Bone marrow (tissue), 2 donors: Measurements from ENCODE around the gene MSI2.
A peak's percentile ranks its signal among the peaks of the same experiment; 100 is the strongest.

ENCODE experiments used
- DNase-seq, 2 donors: peaks; one replicate each; lab custom pipeline; 2025; lab: John Stamatoyannopoulos, UW

Gene MSI2

DNA sequence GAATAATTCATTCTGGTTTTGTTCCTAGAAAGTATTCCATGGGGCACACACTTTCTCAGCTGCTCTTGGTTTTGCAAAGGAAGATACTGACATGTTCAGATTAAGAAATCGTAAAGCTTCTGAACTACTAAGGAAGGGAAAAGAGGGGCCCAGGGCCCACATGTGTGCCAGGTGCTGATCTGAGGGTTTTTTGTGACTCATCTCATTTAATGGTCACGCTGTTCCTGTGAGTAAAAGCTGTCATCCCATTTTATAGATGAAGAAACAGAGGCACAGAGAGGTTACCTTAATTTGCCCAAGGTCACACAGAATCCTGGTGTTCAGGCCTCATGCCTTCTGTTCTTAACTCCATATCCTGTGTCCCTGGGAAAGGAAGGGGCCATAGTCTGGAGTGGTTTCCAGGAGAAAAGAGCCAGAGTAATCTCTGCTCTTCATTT is 113.2 kb downstream of the MSI2 start:
- no peak for DNase-seq

DNA sequence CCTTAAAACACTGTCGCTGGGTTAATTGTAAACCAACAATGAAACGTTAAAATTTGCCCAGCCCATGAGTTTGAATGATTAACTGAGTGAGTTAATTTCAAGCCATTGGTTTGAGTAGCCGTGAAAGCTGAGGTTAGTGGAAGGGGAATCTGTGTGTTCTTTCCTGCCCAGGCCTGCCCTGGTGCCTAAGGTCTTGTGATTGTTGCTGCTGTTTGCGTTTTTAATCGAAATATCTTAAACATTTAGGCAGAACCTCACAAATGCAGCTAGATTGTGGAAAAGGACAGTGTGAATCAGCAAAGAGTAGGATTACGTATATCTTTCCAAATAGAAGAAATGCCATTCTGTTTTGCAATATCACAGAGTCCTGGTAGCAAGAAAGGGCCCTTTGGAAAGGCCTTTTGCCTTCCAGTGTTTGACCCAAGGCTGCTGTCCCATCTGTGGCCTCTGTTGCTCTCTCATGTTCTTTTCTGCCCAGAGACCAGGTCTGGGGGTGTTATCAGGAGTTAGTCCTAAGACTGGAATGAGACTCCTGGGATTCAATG is 113.8 kb downstream of the MSI2 start:
- DNase-seq: no peak

DNA sequence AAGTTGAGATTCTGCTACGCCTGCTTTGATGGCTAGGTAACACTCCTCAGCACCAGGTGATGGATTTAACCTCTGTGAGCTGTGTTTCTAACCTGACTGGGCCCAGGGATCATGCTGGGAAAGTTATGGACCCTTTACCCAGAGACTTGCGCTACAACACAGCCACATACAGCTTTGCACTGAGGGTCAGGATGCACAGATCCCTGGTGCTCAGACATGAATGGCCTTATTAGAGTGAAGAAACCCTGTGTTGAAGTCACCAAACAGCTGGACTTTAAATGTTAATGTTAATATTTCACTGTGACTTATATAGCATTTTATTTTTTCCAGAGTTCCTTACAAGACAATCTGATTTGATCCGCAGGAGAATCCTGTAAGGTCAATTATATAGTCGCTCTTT is 114.3 kb downstream of the MSI2 start:
- no peak for DNase-seq

- no peak for DNase-seq
Observed at GRCh38 chr17:57372156-57372555, 115.8 kb downstream of the MSI2 start.

GRCh38 chr17:57373048-57373447 is 116.7 kb downstream of the MSI2 start:
- no peak for DNase-seq

GRCh38 chr17:57373756-57374155 is 117.4 kb downstream of the MSI2 start:
- no peak for DNase-seq

DNA sequence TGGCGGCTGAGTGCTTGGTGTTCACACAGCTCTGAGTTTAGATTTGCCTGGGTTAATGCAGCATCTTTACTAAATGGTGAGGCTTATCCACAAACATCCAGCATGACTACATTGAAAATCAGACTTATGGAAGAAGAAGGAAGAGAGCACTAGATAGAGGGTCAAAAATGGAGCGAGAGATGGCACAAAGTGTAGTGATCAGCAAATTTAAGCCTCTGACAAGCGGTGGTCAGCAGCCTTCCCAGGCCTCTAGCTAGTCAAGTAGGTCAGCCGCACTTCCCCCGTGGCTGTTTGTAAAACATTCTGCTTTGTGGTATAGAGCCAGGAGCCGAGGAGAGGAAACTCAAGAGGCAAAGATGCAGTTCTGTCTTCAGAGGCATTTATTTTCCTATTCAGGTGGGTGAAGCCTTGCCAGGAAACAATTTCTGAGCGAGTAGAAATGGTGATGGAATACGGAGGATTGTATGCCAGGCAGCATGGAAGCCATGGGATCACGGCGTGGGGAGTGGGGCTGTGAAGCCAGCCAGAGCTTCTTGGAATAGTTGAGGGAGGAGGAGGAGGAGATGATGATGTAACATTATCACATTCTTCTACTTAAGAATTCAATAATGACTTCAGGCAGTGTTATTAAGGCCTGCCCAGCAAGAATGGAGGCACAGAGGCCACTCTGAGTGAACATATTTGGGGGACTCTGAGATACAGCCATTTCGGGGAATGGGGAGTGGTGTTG is 118.9 kb downstream of the MSI2 start:
- DNase-seq: no peak

- no peak for DNase-seq
Observed at GRCh38 chr17:57375770-57376225, 119.5 kb downstream of the MSI2 start.

GRCh38 chr17:57377094-57377493 is 120.8 kb downstream of the MSI2 start:
- DNase-seq: no peak

- peak in 1 of 2 donors; percentile 74 for DNase-seq
Observed at GRCh38 chr17:57379237-57379894, 123.0 kb downstream of the MSI2 start.

- DNase-seq: no peak
Observed at GRCh38 chr17:57379895-57380434, 123.6 kb downstream of the MSI2 start.

- no peak for DNase-seq
Observed at GRCh38 chr17:57381498-57381897, 125.2 kb downstream of the MSI2 start.

DNA sequence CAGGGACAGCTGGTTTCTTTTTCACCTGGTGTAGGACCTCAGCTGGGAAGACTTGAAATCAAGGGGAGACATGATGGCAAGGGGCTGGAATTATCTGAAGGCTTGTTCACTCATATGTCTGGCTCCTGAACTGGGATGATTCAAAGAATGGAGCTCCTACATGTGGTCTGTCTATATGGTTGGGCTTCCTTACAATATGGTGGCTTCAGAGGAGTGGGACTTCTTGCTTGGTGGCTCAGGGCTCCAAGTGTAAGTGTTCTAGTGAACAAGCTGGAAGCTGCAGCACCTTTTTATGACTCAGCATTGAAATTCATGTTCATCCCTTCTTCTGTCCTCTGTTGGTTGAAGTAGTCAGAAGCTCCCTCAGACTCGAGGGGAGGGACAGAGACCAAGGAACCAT is 127.9 kb downstream of the MSI2 start:
- no peak for DNase-seq

DNA sequence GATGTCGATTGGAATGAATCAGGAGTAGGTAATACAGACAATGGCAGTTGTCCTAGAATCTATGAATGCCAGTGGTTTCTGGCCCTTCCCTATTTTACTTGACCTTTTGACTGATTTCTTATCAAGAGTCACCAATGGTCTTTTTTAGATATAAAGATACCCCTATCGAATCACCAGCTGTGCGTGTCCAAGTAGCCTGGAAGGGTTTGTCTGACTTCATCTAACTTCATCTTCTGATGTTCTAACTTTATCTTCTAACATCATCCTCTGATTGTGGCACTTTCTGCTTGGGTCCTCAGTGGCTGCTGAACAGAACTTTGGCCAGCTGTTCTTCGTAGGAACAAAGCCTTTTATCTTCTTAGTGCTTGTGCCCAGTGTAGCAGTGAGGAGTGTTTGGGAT is 129.7 kb downstream of the MSI2 start:
- no peak for DNase-seq

DNA sequence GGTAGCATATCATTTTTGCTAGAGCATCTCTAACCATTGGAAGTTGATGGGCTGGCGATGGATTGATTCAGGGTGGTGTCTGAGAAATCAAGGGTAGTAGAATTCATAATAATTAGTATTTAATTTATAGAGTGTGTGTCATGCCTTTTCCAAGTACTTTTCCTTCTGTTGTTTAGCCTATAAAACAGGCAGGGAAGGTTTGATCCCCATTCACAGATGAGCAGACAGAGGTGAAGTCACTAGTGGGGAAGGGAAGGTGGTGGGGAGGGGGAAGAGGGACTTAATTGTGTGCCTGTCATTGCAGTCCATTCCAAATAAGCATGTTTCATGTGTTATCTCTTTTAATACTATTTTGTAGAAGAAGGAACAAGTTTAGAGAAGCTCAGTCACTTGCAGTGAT is 131.3 kb downstream of the MSI2 start:
- DNase-seq: no peak

DNA sequence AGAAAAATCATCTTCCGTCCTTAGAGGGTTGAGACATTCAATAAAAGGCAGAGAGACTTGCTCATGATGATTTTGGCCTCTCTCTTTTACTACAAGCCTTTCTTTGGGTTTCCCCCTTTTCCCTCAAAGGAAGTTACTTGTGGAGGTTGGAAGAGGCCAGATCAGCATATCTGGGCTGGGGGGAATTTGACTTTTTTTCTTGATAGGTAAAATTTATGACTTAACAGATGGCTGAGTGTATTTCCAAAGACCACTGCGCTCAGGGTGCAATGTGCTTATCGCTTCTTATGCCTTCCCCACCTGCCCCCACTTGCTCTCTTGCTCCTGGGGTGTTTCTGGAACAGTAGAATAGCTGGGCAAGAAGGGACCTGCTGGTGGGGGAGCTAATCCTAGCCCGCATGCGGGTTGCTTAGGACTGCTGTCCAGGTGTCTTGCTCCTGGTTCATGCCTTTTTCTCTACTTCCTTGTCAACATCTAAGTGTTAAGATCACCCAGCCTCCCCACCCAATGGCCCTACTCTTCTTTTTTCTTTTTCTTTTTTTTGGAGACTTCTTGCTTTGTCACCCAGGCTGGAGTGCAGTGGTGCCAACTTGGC is 131.9 kb downstream of the MSI2 start:
- DNase-seq: peak in 1 of 2 donors; percentile 24

GRCh38 chr17:57389473-57389872 is 133.2 kb downstream of the MSI2 start:
- DNase-seq: no peak

DNA sequence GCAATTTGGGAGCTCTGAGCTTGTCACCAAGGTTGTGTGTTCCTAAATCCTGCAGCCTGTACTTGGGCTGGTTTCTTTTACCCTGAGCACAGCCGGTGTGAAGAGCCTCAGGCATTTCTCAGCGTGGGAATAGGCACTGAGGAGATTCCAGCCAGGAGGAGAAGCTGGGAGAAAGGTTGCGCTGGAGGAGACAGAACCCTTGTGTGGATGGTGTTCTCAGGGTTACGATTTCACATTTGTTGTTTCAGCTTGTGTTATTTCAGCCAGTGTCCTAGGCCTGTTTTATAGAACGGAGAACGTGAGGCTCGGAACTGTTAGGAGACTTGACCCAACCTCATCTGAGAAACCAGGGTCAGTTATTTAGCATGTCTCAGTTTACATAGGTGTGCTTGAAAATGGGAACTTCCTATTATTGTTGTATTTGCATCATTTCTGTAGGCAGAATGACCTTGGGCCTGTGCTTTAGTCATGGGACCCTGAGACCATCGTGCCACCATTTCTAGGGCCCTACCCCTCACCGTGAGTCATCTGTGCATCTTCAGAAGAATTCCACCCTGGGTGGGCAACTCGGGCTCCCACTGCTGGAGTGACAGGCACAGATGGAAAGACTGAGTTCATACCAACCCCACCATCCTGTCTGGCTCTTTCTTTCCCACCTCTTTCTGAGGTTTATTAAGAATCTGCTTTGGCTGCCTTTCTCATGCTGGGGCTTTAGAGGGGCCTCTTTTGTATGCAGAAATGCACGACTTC is 134.9 kb downstream of the MSI2 start:
- no peak for DNase-seq

GRCh38 chr17:57391857-57392471 is 135.6 kb downstream of the MSI2 start:
- no peak for DNase-seq

DNA sequence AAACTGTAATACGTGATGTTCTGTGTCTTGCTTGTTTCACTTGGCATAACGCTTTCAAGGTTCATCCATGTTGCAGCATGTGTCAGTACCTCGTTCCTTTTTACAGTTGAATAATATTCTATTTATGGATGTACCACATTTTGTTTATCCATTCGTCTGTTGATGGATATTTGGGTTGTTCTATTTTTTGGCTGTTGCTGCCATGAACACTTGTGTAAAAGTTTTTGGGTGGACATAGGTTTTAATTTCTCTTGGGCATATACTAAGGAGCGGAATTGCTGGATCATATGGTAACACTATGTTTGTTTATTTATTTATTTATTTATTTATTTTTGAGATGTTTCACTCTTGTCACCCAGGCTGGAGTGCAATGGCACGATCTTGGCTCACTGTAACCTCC is 137.0 kb downstream of the MSI2 start:
- DNase-seq: no peak

GRCh38 chr17:57394375-57394774 is 138.1 kb downstream of the MSI2 start:
- DNase-seq: no peak
